ENCODE data around the gene HMG20A.

- no peak for TF ChIP-seq SMARCA5 (IDR thresholded peaks at IDR 0.05)
- no peak for TF ChIP-seq PHF8 (IDR thresholded peaks at IDR 0.05; ENCODE audit: borderline replicate concordance, low read length)
- no peak for TF ChIP-seq RAD21 (CRISPR knock-in tag; conservative IDR thresholded peaks at IDR 0.05 in 1 of 2, IDR thresholded peaks at IDR 0.05 in 1 of 2)
- TF ChIP-seq MAZ (CRISPR knock-in tag; conservative IDR thresholded peaks at IDR 0.05 in 1 of 2, IDR thresholded peaks at IDR 0.05 in 1 of 2): no peak
- no peak for TF ChIP-seq CTCF (IDR thresholded peaks at IDR 0.05 in 2 of 3, conservative IDR thresholded peaks at IDR 0.05 in 1 of 3; ENCODE audit: insufficient read depth in 2 of 3, low read depth in 1 of 3, low read length in 3 of 3)
- TF ChIP-seq SMC3 (conservative IDR thresholded peaks at IDR 0.05; ENCODE audit: insufficient read depth, low read depth, low read length): no peak
- no peak for TF ChIP-seq EGR1 (conservative IDR thresholded peaks at IDR 0.05)
- no peak for TF ChIP-seq RB1 (IDR thresholded peaks at IDR 0.05; ENCODE audit: low read depth)
These were observed 81.8 kb downstream of the HMG20A start for GRCh38 chr15:77502379-77503095.
